ENCODE measurements around the gene RARS2.

DNA sequence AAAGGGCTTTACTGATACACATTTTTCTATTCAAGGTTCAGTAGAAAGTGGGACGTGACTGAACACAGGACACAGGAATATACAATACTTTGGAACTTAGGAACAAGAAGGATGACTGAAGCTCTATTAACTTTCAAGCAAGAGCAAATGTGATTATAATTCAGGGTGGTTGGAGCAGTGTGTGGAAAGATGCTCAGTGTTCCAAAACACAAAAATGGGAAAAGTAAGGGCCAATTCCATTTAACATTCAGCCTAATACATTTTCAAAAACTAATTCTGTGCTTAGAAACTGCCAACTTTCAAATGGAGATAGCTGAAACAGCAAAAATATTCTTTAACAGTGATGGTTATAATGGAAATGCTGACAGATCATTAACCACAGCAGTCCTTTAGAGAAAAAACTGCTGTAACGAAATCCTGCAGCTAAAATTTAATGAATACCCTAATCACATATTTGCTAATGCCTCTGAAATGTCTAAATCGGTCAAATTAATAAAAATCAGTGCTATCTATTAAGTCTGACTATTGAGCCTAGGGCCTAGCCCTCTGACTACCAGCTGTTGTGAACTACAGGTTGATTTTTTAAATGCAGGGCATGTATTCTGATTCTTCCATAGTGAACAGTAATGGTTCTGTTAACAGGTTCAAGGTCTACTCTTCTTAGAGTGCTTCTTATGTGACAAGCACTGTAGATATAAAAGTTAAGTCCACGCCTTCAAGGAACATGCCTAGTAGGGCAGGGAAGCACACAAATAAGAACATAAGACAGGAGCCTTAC, 45.9 kb downstream of the RARS2 start:
- no peak for TF ChIP-seq CTCF (conservative IDR thresholded peaks at IDR 0.05 in 1 of 2, IDR thresholded peaks at IDR 0.05 in 1 of 2; ENCODE audit: low read depth in 1 of 2, low read length in 2 of 2)
- no peak for TF ChIP-seq EZH2 (IDR thresholded peaks at IDR 0.05; ENCODE audit: low read length, missing control alignments)
